ENCODE results near the gene INPP1. TPM values are rescaled to one million over a fixed set of nuclear protein-coding genes. Genes with fewer than 3 reads are reported as not detected.
"Not testable (repeated sequence)": the region's sequence is repeated elsewhere in the genome, so short reads cannot be mapped to it uniquely, and the experiment has no call there.

INPP1 gene, protein sequence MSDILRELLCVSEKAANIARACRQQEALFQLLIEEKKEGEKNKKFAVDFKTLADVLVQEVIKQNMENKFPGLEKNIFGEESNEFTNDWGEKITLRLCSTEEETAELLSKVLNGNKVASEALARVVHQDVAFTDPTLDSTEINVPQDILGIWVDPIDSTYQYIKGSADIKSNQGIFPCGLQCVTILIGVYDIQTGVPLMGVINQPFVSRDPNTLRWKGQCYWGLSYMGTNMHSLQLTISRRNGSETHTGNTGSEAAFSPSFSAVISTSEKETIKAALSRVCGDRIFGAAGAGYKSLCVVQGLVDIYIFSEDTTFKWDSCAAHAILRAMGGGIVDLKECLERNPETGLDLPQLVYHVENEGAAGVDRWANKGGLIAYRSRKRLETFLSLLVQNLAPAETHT
- total RNA-seq (18.9 TPM), polyA plus RNA-seq (36.4 TPM)
- long read RNA-seq, donor 1 = 0 reads
- long read RNA-seq, donor 2, partial matches to known transcripts = 12 of 21 reads
- long read RNA-seq, donor 2, other reads (novel, unspliced or antisense) = 0 of 21 reads
- long read RNA-seq, donor 3, partial matches to known transcripts = 38 of 40 reads
- long read RNA-seq, donor 3, other reads (novel, unspliced or antisense) = 0 of 40 reads
- long read RNA-seq, donor 4, partial matches to known transcripts = 0 of 2 reads
- long read RNA-seq, donor 4, other reads (novel, unspliced or antisense) = 0 of 2 reads
- long read RNA-seq, donor 5, transcript INPP1-201 (6 exons, 1,919 nt) = major isoform, 5 of 64 reads
- long read RNA-seq, donor 5, partial matches to known transcripts = 55 of 64 reads
- long read RNA-seq, donor 5, other reads (novel, unspliced or antisense) = 0 of 64 reads
- long read RNA-seq, donor 6, partial matches to known transcripts = 7 of 11 reads
- long read RNA-seq, donor 6, other reads (novel, unspliced or antisense) = 0 of 11 reads
- long read RNA-seq, donor 7, partial matches to known transcripts = 22 of 23 reads
- long read RNA-seq, donor 7, other reads (novel, unspliced or antisense) = 0 of 23 reads
- long read RNA-seq, donor 8 = 0 reads
- long read RNA-seq, donor 9, transcript INPP1-201 (6 exons, 1,919 nt) = major isoform, 5 of 5 reads
- long read RNA-seq, donor 9, partial matches to known transcripts = 0 of 5 reads
- long read RNA-seq, donor 9, other reads (novel, unspliced or antisense) = 0 of 5 reads
- long read RNA-seq, donor 10, partial matches to known transcripts = 0 of 4 reads
- long read RNA-seq, donor 10, other reads (novel, unspliced or antisense) = 0 of 4 reads

DNA sequence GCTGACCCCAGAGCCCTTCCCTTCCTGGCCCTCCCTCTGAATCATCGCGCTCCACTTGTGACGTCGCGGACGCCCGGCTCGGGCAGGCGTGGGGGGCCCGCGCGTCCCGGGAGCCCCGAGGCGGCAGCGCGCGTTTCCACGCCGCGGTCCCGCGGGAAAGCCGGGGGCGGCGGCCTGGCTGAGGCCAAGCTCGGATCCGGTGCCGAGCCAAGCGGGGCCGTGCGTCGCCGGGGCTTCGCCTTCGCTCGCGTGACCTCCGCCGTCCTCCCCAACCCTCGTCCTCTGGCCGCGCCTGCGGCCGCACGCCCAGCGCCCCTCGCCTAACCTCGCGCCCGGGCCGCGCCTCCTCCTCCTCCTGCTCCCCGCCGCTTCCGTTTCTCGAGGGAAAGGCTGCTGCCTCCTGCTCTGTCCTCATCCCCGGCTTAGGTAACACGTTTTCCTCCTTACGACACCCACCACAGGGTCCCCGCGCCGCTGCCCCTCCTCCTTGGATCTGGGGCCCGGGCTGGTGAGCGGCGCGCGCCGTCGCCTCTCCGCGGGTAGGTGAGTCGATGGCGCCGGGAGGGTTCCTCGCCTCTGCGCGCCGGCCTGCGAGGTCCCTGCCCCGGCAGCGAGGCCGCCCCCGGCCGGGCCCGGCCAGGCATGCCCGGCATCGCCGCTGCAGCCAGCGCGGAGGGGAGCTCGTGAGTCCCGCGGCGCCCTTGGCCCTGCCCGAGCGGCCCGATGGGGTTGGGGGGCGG lies at the start of gene INPP1:
TSS of gene INPP1 (plus strand) at position 54 of the 740 bp plus-strand sequence. CDS start 16,514 bp downstream, outside the sequence.
- H3K27me3 ChIP-seq (ENCODE audit: control insufficient read depth in 2 of 2, insufficient read depth in 1 of 2, low read length in 1 of 2) = peaks cover 0 to 9% of the 10 kb centered on the region in 2 donors
- under 1% methylated on average over 99 of the region's 99 CpGs for WGBS
- H3K27ac ChIP-seq (ENCODE audit: low read depth in 1 of 2, low read length in 1 of 2) = peak within 1 kb of the TSS; percentile 55 to 92
- peak within 1 kb of the TSS; percentile 43 to 50 for H3K4me3 ChIP-seq (ENCODE audit: low read length in 2 of 2)
- peak in 3 of 9 donors; percentile 24 to 60 (median 35) for DNase-seq (ENCODE audit: low read depth in 6 of 9, low spot score in 9 of 9)
- H3K9me3 ChIP-seq (ENCODE audit: control insufficient read depth in 2 of 2, insufficient read depth in 1 of 2, low read length in 1 of 2) = no peaks in the 10 kb centered on the region
- no peaks in the 10 kb centered on the region for H3K36me3 ChIP-seq (ENCODE audit: control insufficient read depth in 2 of 2, insufficient read depth in 2 of 2, low read length in 1 of 2)
- H3K4me1 ChIP-seq (ENCODE audit: control insufficient read depth in 2 of 2, insufficient read depth in 2 of 2, low read length in 2 of 2) = peaks cover 9 to 14% of the 10 kb centered on the region in 2 donors

DNA sequence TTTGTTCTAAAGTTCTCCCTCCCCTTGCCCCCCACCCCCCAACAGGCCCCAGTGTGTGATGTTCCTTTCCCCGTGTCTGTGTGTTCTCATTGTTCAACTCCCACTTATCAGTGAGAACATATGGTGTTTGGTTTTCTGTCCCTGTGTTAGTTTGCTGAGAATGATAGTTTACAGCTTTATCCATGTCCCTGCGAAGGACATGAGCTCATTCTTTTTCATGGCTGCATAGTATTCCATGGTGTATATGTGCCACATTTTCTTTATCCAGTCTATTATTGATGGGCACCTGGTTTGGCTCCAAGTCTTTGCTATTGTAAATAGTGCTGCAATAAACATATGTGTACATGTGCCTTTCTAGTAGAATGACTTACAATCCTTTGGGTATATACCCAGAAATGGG lies 45.5 kb upstream of the INPP1 start:
- H3K27ac ChIP-seq (ENCODE audit: low read depth in 1 of 2, low read length in 1 of 2); H3K9me3 ChIP-seq (ENCODE audit: control insufficient read depth in 2 of 2, insufficient read depth in 1 of 2, low read length in 1 of 2); H3K4me1 ChIP-seq (ENCODE audit: control insufficient read depth in 2 of 2, insufficient read depth in 2 of 2, low read length in 2 of 2); H3K27me3 ChIP-seq (ENCODE audit: control insufficient read depth in 2 of 2, insufficient read depth in 1 of 2, low read length in 1 of 2); H3K4me3 ChIP-seq (ENCODE audit: low read length in 2 of 2); DNase-seq (ENCODE audit: low read depth in 6 of 9, low spot score in 9 of 9): not testable (repeated sequence)
- 99% methylated on average over 2 of the region's 2 CpGs for WGBS
- peaks cover 4 to 19% of the 10 kb centered on the region in 2 donors for H3K36me3 ChIP-seq (ENCODE audit: control insufficient read depth in 2 of 2, insufficient read depth in 2 of 2, low read length in 1 of 2)

DNA sequence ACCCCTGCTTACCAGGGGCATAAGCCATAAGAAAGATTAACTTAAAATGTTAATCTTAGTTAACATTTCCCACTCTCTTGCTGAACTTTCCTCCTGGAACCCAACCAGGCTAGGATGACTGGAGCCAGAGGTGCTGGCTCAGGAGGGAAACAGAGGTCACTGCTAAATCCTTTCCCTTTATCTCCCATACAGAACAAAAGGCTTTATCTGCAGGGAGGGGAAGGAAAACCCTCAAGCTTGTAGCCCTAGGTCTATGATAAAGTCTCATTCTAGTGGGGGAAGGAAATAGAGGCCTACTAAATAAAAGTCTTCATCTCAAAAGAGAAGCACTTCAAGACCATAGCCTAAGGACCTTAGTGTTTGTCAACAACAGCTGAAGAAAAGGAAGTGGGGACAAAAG lies 42.4 kb upstream of the INPP1 start:
- DNase-seq (ENCODE audit: low read depth in 6 of 9, low spot score in 9 of 9) = no peak

DNA sequence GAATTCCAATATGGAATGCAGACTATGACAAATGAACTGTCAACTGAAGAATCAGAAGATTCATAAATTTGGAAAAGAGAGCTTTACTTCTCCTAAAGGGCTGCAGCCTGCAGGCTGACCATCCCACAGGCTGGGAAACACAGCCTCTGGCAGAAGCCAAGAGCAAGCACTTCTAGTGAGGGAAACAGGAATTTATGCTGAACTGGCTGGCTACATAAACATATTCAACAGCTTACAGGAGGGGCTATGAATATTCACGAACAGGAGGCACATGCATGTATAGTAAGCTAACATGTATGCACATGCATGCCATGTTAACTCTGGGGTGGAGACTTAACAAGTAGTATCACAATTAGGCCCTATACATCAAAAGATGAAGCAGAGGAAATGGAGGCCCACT lies 41.3 kb upstream of the INPP1 start:
- DNase-seq (ENCODE audit: low read depth in 6 of 9, low spot score in 9 of 9) = no peak
- Histone ChIP-seq H3K4me1 (ENCODE audit: control insufficient read depth in 2 of 2, insufficient read depth in 2 of 2, low read length in 2 of 2) (no peaks in the 10 kb centered on the region), H3K9me3 (ENCODE audit: control insufficient read depth in 2 of 2, insufficient read depth in 1 of 2, low read length in 1 of 2) (no peaks in the 10 kb centered on the region), H3K36me3 (ENCODE audit: control insufficient read depth in 2 of 2, insufficient read depth in 2 of 2, low read length in 1 of 2) (peaks cover 0 to 8% of the 10 kb centered on the region in 2 donors), H3K4me3 (ENCODE audit: low read length in 2 of 2) (no peak overlapping the region), H3K27me3 (ENCODE audit: control insufficient read depth in 2 of 2, insufficient read depth in 1 of 2, low read length in 1 of 2) (no peaks in the 10 kb centered on the region), H3K27ac (ENCODE audit: low read depth in 1 of 2, low read length in 1 of 2) (no peak overlapping the region)
- WGBS = 94% methylated on average over 1 of the region's 1 CpG

More for the DNA sequence above, 42.4 kb upstream of the INPP1 start:
- no peaks in the 10 kb centered on the region for H3K9me3 ChIP-seq (ENCODE audit: control insufficient read depth in 2 of 2, insufficient read depth in 1 of 2, low read length in 1 of 2)
- no peak overlapping the region for H3K4me3 ChIP-seq (ENCODE audit: low read length in 2 of 2)
- H3K4me1 ChIP-seq (ENCODE audit: control insufficient read depth in 2 of 2, insufficient read depth in 2 of 2, low read length in 2 of 2) = no peaks in the 10 kb centered on the region
- no peaks in the 10 kb centered on the region for H3K27me3 ChIP-seq (ENCODE audit: control insufficient read depth in 2 of 2, insufficient read depth in 1 of 2, low read length in 1 of 2)
- peaks cover 4 to 7% of the 10 kb centered on the region in 2 donors for H3K36me3 ChIP-seq (ENCODE audit: control insufficient read depth in 2 of 2, insufficient read depth in 2 of 2, low read length in 1 of 2)
- H3K27ac ChIP-seq (ENCODE audit: low read depth in 1 of 2, low read length in 1 of 2) = no peak overlapping the region

DNA sequence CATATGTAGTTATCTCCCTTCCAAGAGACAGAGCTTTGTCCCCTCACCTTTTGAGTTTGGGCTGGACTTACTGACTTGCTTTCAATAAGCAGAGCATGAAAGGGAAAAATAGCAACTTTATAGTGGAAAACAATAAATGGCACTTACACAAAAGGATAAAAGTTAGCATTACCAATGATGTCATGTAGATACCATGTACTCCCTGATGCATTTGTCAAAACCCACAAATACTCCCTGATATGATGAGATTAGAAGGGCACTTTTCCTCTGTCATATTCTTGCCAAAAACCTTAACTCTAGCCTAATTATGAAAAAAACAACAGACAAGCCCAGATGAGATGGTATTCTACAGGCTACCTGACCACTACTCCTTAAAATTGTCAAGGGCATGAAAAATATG lies 39.7 kb upstream of the INPP1 start:
- no peak overlapping the region for H3K27ac ChIP-seq (ENCODE audit: low read depth in 1 of 2, low read length in 1 of 2)
- H3K4me3 ChIP-seq (ENCODE audit: low read length in 2 of 2) = no peak overlapping the region
- DNase-seq (ENCODE audit: low read depth in 6 of 9, low spot score in 9 of 9) = no peak
- no peaks in the 10 kb centered on the region for H3K9me3 ChIP-seq (ENCODE audit: control insufficient read depth in 2 of 2, insufficient read depth in 1 of 2, low read length in 1 of 2)
- H3K27me3 ChIP-seq (ENCODE audit: control insufficient read depth in 2 of 2, insufficient read depth in 1 of 2, low read length in 1 of 2) = no peaks in the 10 kb centered on the region
- H3K4me1 ChIP-seq (ENCODE audit: control insufficient read depth in 2 of 2, insufficient read depth in 2 of 2, low read length in 2 of 2) = no peaks in the 10 kb centered on the region
- peaks cover 0 to 11% of the 10 kb centered on the region in 2 donors for H3K36me3 ChIP-seq (ENCODE audit: control insufficient read depth in 2 of 2, insufficient read depth in 2 of 2, low read length in 1 of 2)

DNA sequence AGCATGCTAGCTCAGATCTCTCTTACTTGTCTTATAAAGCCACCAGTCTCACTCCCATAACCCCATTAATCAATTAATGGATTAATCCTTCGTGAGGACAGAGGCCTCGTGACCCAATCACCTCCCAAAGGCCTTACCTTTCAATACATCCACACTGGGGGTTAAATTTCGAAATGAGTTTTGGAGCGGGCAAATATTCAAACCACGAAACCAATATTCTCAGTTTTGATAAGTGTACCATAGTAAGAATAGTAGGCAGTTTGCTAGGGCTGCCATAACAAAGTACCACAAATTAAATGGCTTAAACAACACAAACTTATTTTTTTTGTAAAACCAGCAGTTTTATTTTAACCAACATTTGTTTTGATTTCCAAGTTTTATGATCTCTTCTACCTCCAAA lies 39.0 kb upstream of the INPP1 start:
- WGBS = 96% methylated on average over 5 of the region's 5 CpGs
- Histone ChIP-seq H3K27ac (ENCODE audit: low read depth in 1 of 2, low read length in 1 of 2) (no peak overlapping the region), H3K9me3 (ENCODE audit: control insufficient read depth in 2 of 2, insufficient read depth in 1 of 2, low read length in 1 of 2) (no peaks in the 10 kb centered on the region), H3K4me3 (ENCODE audit: low read length in 2 of 2) (no peak overlapping the region), H3K27me3 (ENCODE audit: control insufficient read depth in 2 of 2, insufficient read depth in 1 of 2, low read length in 1 of 2) (no peaks in the 10 kb centered on the region), H3K36me3 (ENCODE audit: control insufficient read depth in 2 of 2, insufficient read depth in 2 of 2, low read length in 1 of 2) (peaks cover 0 to 11% of the 10 kb centered on the region in 2 donors), H3K4me1 (ENCODE audit: control insufficient read depth in 2 of 2, insufficient read depth in 2 of 2, low read length in 2 of 2) (no peaks in the 10 kb centered on the region)
- DNase-seq (ENCODE audit: low read depth in 6 of 9, low spot score in 9 of 9) = no peak

DNA sequence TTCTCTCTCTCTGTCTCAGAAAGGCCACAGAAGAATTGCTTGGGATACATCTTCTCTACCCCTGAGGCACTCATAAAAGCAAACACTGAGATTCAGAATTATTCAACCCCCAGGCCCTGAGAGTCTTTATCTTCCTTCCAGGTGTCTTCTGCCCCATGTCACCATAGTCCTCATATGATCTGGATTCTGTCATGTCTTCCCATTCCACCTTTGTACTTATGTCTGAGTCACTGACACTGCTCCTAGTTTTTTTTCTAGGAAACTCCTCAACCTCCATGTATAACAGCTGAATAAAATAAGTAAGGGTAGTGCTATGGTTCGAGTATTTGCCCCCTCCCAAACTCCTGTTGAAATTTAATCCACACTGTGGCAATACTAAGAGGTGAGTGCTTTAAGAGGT lies 35.4 kb upstream of the INPP1 start:
- H3K4me3 ChIP-seq (ENCODE audit: low read length in 2 of 2) = no peak overlapping the region
- H3K9me3 ChIP-seq (ENCODE audit: control insufficient read depth in 2 of 2, insufficient read depth in 1 of 2, low read length in 1 of 2) = no peaks in the 10 kb centered on the region
- no peak for DNase-seq (ENCODE audit: low read depth in 6 of 9, low spot score in 9 of 9)
- no peak overlapping the region for H3K27ac ChIP-seq (ENCODE audit: low read depth in 1 of 2, low read length in 1 of 2)
- no peaks in the 10 kb centered on the region for H3K4me1 ChIP-seq (ENCODE audit: control insufficient read depth in 2 of 2, insufficient read depth in 2 of 2, low read length in 2 of 2)
- WGBS = 94% methylated on average over 1 of the region's 1 CpG
- H3K27me3 ChIP-seq (ENCODE audit: control insufficient read depth in 2 of 2, insufficient read depth in 1 of 2, low read length in 1 of 2) = no peaks in the 10 kb centered on the region
- peaks cover 4 to 14% of the 10 kb centered on the region in 2 donors for H3K36me3 ChIP-seq (ENCODE audit: control insufficient read depth in 2 of 2, insufficient read depth in 2 of 2, low read length in 1 of 2)

DNA sequence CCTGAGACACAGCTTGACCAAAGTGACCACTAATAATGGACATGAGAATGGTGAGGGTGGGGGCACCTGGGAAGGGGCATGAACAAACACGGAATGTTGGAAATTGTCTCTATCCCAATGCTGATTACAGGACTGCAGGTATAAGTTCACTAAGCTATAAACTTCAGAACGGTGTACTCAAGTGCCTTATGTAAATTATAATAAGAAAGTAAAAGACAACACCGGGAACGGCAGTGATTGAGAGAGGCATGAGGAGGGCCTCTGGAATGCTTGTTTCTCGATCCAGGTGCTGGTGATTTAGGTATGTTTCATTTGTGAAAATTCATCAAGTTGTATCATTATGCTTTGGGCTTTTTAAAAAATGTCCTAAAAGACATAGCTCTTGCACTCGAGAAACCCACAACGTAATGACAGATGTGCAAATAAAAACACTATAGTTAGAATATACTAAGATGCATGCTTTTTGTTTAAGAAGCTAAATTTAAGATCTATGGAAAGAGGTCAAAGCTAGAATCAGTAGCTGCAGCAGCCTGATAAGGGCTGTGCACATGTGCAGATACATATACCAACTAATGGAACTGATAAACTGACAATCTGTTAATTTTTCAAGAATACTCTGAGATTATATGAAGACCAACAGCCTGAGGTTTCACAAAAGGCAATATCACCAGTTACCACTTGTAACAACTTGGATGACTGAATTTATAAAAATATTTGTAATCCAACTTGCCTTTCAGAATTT lies 31.3 kb upstream of the INPP1 start:
- no peak overlapping the region for H3K27ac ChIP-seq (ENCODE audit: low read depth in 1 of 2, low read length in 1 of 2)
- WGBS = 98% methylated on average over 7 of the region's 7 CpGs
- H3K36me3 ChIP-seq (ENCODE audit: control insufficient read depth in 2 of 2, insufficient read depth in 2 of 2, low read length in 1 of 2) = peaks cover 4 to 12% of the 10 kb centered on the region in 2 donors

More for the DNA sequence above, 31.3 kb upstream of the INPP1 start:
- no peak for DNase-seq (ENCODE audit: low read depth in 6 of 9, low spot score in 9 of 9)
- H3K9me3 ChIP-seq (ENCODE audit: control insufficient read depth in 2 of 2, insufficient read depth in 1 of 2, low read length in 1 of 2) = no peaks in the 10 kb centered on the region
- H3K4me1 ChIP-seq (ENCODE audit: control insufficient read depth in 2 of 2, insufficient read depth in 2 of 2, low read length in 2 of 2) = no peaks in the 10 kb centered on the region
- H3K27me3 ChIP-seq (ENCODE audit: control insufficient read depth in 2 of 2, insufficient read depth in 1 of 2, low read length in 1 of 2) = no peaks in the 10 kb centered on the region
- H3K4me3 ChIP-seq (ENCODE audit: low read length in 2 of 2) = no peak overlapping the region

Data from thymus (tissue), 14 donors.